Pulmonary artery endothelial cell (primary cell): ENCODE data around the gene KANK2. TPM values are rescaled to one million over a fixed set of nuclear protein-coding genes. Genes with fewer than 3 reads are reported as not detected.

ENCODE experiments used
- total RNA-seq: library from RNA; depleted of rRNA; stranded (reverse); fragments of >200 nt; gene quantifications from 2 replicates; pipeline ENCODE4 v1.2.3, GENCODE V29; 2014

The KANK2 gene
- total RNA-seq, 1 donor from 2014 or later = 62.8 TPM

Other genes with a start within 250 kb of the KANK2 start
- 92.4 and 92.8 TPM in 2 replicates for gene SMARCA4, start 236.5 kb downstream of the KANK2 start, total RNA-seq
- gene LDLR, start 108.1 kb downstream of the KANK2 start, total RNA-seq = 98.5 and 115 TPM in 2 replicates
- 108 and 116 TPM in 2 replicates for gene SPC24, start 41.8 kb downstream of the KANK2 start, total RNA-seq
- not detected in 2 replicates for gene ANGPTL8, start 42.1 kb upstream of the KANK2 start, total RNA-seq
- gene DOCK6, start 65.0 kb upstream of the KANK2 start, total RNA-seq = 53.3 and 66.8 TPM in 2 replicates
- not detected in 2 replicates for gene TSPAN16, start 98.6 kb upstream of the KANK2 start, total RNA-seq
- gene RAB3D, start 142.1 kb upstream of the KANK2 start, total RNA-seq = 47.1 and 60.7 TPM in 2 replicates
- gene TMEM205, start 148.7 kb upstream of the KANK2 start, total RNA-seq = 57.1 and 64.0 TPM in 2 replicates
- 8.2 and 10.6 TPM in 2 replicates for gene CCDC159, start 149.0 kb upstream of the KANK2 start, total RNA-seq
- 5.5 and 7.6 TPM in 2 replicates for gene PLPPR2, start 157.9 kb upstream of the KANK2 start, total RNA-seq
- gene SWSAP1, start 177.1 kb upstream of the KANK2 start, total RNA-seq = 0.73 and 0.78 TPM in 2 replicates
- 7.9 and 8.5 TPM in 2 replicates for gene EPOR, start 186.8 kb upstream of the KANK2 start, total RNA-seq
- gene RGL3, start 221.8 kb upstream of the KANK2 start, total RNA-seq = 0.66 and 2.6 TPM in 2 replicates
- gene ODAD3, start 237.6 kb upstream of the KANK2 start, total RNA-seq = 0.13 and 0.18 TPM in 2 replicates
- gene PRKCSH, start 238.1 kb upstream of the KANK2 start, total RNA-seq = 154 and 185 TPM in 2 replicates